Measurements from ENCODE around the gene INHBB.
"Not testable (repeated sequence)": the region's sequence is repeated elsewhere in the genome, so short reads cannot be mapped to it uniquely, and the experiment has no call there.

The INHBB gene

GRCh38 chr2:120382541-120383144, 36.7 kb downstream of the INHBB start:
- H3K4me1 Mint-ChIP-seq (ENCODE audit: low read depth): no peaks in the 10 kb centered on the region
- no peak overlapping the region for H3K27ac Mint-ChIP-seq
- no peaks in the 10 kb centered on the region for H3K9me3 Mint-ChIP-seq
- H3K36me3 Mint-ChIP-seq (ENCODE audit: low read depth): no peaks in the 10 kb centered on the region
- no peak overlapping the region for H3K4me3 Mint-ChIP-seq
- H3K27me3 Mint-ChIP-seq (ENCODE audit: low read depth): no peaks in the 10 kb centered on the region

DNA sequence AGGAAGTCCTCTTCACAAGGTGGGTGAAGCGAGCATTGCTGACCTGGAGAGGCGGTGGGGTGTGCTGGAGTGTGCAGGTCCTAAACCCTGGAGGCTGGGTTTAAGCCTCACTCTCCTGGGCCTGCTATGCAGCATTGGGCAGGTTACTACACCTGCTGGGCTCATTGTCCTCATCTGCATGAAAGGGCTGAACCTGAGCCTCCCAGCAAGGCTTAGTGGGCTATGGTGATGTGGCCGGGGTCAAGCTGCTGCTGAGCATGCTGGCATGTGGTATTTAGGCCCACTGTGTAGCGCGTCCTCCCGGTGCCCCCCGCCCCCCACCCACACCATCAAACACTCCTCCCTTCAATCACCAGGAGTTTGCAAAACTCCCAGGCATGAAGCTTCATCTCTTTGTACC, 37.3 kb downstream of the INHBB start:
- H3K36me3 Mint-ChIP-seq (ENCODE audit: low read depth): no peaks in the 10 kb centered on the region
- no peaks in the 10 kb centered on the region for H3K27me3 Mint-ChIP-seq (ENCODE audit: low read depth)
- no peak overlapping the region for H3K4me3 Mint-ChIP-seq

GRCh38 chr2:120383631-120384340, 37.9 kb downstream of the INHBB start:
- Mint-ChIP-seq H3K9me3 (no peaks in the 10 kb centered on the region), H3K27ac (no peak overlapping the region), H3K4me3 (no peak overlapping the region), H3K27me3 (ENCODE audit: low read depth) (no peaks in the 10 kb centered on the region), H3K4me1 (ENCODE audit: low read depth) (no peaks in the 10 kb centered on the region), H3K36me3 (ENCODE audit: low read depth) (no peaks in the 10 kb centered on the region)

More for the DNA sequence above, 37.3 kb downstream of the INHBB start:
- Mint-ChIP-seq H3K9me3 (no peaks in the 10 kb centered on the region), H3K4me1 (ENCODE audit: low read depth) (no peaks in the 10 kb centered on the region), H3K27ac (no peak overlapping the region)

DNA sequence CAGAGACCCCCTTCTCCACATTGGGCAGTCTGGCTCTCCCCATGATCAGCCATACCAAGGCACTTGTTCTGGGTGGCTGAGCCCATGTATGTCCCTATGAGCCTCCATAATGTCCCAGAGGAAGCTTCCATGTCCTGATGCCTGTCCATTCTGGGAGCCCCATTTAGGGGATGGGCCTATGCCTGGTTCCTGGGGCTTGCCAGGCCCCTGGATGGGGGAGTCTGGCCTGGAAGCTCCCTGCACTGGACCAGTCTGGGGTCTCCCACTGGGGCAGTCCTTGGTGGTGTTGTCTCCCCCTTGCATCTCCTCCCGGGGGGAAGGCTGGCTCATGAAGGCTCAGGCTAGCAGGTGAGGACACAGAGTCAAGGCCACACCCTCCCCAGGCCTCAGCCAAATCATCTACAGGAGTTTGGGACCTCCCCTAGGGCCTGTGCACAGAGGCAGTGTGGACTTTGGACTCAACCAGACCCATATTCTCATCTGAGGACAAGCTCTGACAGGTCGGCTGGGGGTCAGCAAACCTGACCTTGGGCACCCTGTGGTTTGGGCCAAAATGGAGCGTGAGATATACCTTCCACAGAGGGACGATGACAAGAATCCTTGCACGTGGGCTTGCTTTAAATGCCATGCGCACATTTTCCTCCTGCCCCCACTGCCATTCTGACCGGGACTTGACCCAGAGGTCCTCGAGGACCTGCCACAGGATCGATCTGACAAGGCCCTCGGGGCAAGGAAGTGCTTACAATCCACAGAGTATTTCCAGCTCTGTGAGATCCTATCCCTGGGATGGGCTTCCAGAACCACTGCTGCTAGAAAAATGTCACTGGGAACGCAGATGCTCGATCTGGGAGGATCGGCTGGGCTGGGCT, 38.8 kb downstream of the INHBB start:
- Mint-ChIP-seq H3K9me3 (no peaks in the 10 kb centered on the region), H3K27ac (no peak overlapping the region), H3K36me3 (ENCODE audit: low read depth) (no peaks in the 10 kb centered on the region), H3K4me1 (ENCODE audit: low read depth) (no peaks in the 10 kb centered on the region), H3K4me3 (no peak overlapping the region), H3K27me3 (ENCODE audit: low read depth) (no peaks in the 10 kb centered on the region)

DNA sequence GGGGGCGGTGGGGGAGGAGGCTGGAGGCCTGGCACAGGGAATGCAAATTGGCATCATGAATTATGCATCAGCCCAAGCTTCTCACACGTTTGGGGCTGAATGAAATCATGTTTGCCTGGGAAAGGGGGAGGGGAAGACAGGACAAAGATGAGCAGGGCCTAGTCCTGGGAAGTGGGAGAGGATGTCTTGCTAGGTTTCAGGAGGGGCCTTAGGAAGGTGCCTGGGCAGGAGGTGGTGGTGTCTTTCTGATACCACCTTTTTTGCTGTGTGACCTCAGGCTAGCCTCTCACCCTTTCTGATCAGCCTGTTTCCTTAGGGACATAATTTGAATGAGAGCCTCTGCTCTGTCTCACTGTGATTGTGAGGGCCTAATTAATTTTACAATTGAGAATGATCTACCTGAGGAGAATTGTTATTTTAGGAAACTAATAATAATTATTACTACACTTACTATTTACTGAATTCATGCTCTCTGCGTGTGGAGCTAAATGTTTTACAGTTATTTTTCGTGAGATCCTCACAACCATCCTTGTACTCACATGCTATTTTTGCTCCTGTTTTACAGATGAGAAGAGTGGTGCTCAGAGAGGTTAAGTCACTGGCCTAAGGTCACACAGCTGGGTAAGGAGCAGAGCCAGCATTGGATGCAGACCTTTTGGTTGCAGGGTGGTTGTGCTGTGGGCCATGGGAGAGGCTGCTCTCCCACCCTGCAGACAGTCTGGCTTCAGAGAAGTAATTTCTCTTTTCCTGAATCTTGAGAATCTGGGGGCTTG, 39.6 kb downstream of the INHBB start:
- no peaks in the 10 kb centered on the region for H3K4me1 Mint-ChIP-seq (ENCODE audit: low read depth)

DNA sequence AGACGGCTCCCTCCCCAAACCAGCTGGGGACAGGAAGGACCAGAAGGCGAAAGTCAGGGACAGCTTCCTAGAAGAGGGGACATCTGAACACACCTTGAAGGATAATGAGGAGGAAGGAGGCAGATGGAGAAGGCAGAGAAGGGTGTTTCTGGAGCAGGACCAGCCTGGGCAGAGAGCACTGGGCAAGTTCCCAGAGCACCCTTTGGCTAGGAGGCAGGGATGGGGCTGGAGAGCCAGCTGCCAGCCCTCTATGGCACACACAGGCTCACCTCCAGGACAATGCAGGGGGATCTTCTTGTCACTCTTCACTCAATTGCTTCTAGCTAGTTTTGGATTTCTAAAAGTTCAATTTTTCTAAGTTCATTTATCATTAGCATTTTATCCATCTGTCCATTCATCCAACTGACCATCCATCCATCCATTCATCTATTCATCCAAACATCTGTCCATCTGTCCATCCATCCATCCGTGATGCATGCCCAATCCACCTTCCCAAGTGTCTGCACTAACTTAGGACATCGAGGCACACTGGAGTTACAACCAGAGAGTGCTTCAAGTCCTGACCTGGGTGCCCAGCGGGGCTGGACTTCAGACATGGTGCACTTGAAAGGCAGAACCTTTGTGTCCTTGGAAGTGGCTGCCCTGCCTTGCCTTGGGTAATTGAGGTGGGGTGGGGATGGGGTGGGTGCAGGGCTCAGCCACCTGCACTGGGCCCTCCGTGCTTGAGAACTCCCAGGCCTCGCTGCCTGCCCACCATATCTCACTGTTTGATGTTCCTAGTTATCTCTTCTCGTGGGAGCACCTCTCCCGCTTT, 42.5 kb downstream of the INHBB start:
- no peaks in the 10 kb centered on the region for H3K4me1 Mint-ChIP-seq (ENCODE audit: low read depth)
- H3K27me3 Mint-ChIP-seq (ENCODE audit: low read depth): no peaks in the 10 kb centered on the region
- no peaks in the 10 kb centered on the region for H3K9me3 Mint-ChIP-seq
- H3K36me3 Mint-ChIP-seq (ENCODE audit: low read depth): no peaks in the 10 kb centered on the region
- no peak overlapping the region for H3K4me3 Mint-ChIP-seq
- no peak overlapping the region for H3K27ac Mint-ChIP-seq

More for the DNA sequence above, 39.6 kb downstream of the INHBB start:
- H3K27ac Mint-ChIP-seq: no peak overlapping the region
- no peak overlapping the region for H3K4me3 Mint-ChIP-seq
- H3K9me3 Mint-ChIP-seq: no peaks in the 10 kb centered on the region
- H3K27me3 Mint-ChIP-seq (ENCODE audit: low read depth): no peaks in the 10 kb centered on the region
- no peaks in the 10 kb centered on the region for H3K36me3 Mint-ChIP-seq (ENCODE audit: low read depth)

DNA sequence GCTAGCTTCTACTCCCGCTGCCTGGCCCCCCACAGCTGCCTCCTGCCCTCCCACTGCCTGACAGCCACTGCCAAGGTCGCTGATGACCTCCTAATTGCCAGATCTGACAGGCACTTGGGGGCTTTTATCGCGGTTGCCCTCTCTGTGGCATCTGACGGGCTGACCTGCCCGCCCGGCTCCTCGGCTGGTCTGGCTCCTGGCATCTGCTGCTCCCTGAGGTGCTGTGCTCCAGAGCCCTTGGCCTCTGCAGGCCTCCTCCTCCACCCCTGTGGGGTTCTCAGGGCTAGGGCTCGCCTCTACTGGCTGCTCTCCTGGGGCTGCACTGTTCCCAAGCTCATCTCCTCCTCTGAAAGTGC, 43.1 kb downstream of the INHBB start:
- no peaks in the 10 kb centered on the region for H3K36me3 Mint-ChIP-seq (ENCODE audit: low read depth)
- no peak overlapping the region for H3K27ac Mint-ChIP-seq
- no peaks in the 10 kb centered on the region for H3K9me3 Mint-ChIP-seq
- no peak overlapping the region for H3K4me3 Mint-ChIP-seq
- H3K27me3 Mint-ChIP-seq (ENCODE audit: low read depth): no peaks in the 10 kb centered on the region
- H3K4me1 Mint-ChIP-seq (ENCODE audit: low read depth): no peaks in the 10 kb centered on the region

DNA sequence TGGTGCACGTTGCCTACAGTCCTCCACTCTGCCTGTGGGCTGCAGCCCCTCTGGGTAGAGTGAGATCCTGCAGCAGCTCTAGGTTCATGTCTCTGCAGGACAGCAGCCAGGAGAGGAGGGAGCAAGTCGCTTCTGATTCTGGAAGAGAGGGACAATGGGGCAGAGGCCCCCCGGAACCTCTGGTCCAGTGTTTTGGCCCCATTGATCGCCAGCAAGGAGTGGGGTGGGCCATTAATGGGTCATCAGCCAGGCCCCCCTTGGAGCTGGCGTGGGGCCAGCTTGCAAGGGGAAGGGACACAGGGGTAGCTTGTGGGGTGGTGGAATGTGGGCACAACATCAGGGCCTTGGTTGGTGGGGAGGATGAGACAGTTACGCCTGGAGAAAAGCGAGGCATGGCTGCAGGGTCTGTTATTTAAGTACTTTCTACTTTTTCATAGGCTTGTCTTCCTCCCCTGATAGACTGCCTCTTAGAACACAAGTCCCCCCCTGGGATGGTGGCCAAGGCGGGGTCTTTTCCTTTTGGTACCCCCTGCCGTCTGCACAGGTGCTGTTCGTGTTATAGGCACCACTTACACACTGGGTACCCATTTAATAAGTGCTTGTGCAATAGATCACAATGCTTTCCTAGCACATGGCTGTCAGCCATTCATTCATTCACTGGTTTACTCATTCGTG, 44.6 kb downstream of the INHBB start:
- Mint-ChIP-seq H3K4me3 (no peak overlapping the region), H3K36me3 (ENCODE audit: low read depth) (no peaks in the 10 kb centered on the region), H3K27ac (no peak overlapping the region), H3K27me3 (ENCODE audit: low read depth) (no peaks in the 10 kb centered on the region), H3K4me1 (ENCODE audit: low read depth) (no peaks in the 10 kb centered on the region), H3K9me3 (no peaks in the 10 kb centered on the region)

GRCh38 chr2:120391382-120391781, 45.4 kb downstream of the INHBB start:
- not testable (repeated sequence) for H3K36me3 Mint-ChIP-seq (ENCODE audit: low read depth); H3K27ac Mint-ChIP-seq; H3K9me3 Mint-ChIP-seq; H3K27me3 Mint-ChIP-seq (ENCODE audit: low read depth); H3K4me1 Mint-ChIP-seq (ENCODE audit: low read depth); H3K4me3 Mint-ChIP-seq

- Mint-ChIP-seq H3K4me1 (ENCODE audit: low read depth) (no peaks in the 10 kb centered on the region), H3K36me3 (ENCODE audit: low read depth) (no peaks in the 10 kb centered on the region), H3K27ac (no peak overlapping the region), H3K27me3 (ENCODE audit: low read depth) (no peaks in the 10 kb centered on the region), H3K4me3 (no peak overlapping the region), H3K9me3 (no peaks in the 10 kb centered on the region)
Measured at GRCh38 chr2:120391911-120392665, 46.2 kb downstream of the INHBB start.

- Mint-ChIP-seq H3K27me3 (ENCODE audit: low read depth) (no peaks in the 10 kb centered on the region), H3K4me3 (no peak overlapping the region), H3K9me3 (no peaks in the 10 kb centered on the region), H3K36me3 (ENCODE audit: low read depth) (no peaks in the 10 kb centered on the region), H3K27ac (no peak overlapping the region), H3K4me1 (ENCODE audit: low read depth) (no peaks in the 10 kb centered on the region)
Measured at GRCh38 chr2:120392923-120393322, 47.0 kb downstream of the INHBB start.

DNA sequence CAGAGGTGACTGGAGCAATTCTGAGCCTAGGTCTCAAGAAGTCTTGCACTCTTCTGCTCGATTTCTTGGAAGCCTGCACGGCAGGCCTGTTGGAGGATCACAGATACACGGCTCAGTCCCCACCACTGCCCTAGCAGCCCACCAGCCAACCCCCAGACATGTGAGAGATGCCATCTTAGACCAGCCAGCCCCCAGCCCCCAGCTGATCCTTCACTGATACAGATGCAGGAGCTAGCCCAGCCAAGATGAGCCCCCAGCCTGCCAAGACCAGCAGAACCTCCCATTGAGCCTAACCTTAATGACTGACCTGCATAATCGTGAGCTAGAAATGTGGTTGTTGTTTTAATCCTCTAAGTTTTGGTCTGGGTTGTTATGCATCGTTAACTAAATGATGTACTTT, 47.5 kb downstream of the INHBB start:
- Mint-ChIP-seq H3K36me3 (ENCODE audit: low read depth) (no peaks in the 10 kb centered on the region), H3K4me3 (no peak overlapping the region), H3K27me3 (ENCODE audit: low read depth) (no peaks in the 10 kb centered on the region), H3K4me1 (ENCODE audit: low read depth) (no peaks in the 10 kb centered on the region), H3K27ac (no peak overlapping the region), H3K9me3 (no peaks in the 10 kb centered on the region)

- Mint-ChIP-seq H3K27me3 (ENCODE audit: low read depth) (no peaks in the 10 kb centered on the region), H3K27ac (no peak overlapping the region), H3K4me1 (ENCODE audit: low read depth) (no peaks in the 10 kb centered on the region), H3K36me3 (ENCODE audit: low read depth) (no peaks in the 10 kb centered on the region), H3K9me3 (no peaks in the 10 kb centered on the region), H3K4me3 (no peak overlapping the region)
Measured at GRCh38 chr2:120394764-120395163, 48.8 kb downstream of the INHBB start.

All from T-helper 1 cell treated with Interleukin-12 subunit alpha and Interleukin-12 subunit beta and Interleukin-4 antibody, amounts not matched to agents 30 μg/mL and 1 μg/mL, for 36 hours (primary cell).